NT2/D1 (cell line): Measurements from ENCODE around the gene SFXN3.

Experiments
- SUZ12 ChIP-seq: IDR thresholded peaks from 2 replicates; pipeline ENCODE4 v1.6.1; 2011; ENCODE audit not compliant: insufficient read length, insufficient read depth; ENCODE audit errors: extremely low read depth
- ZNF274 ChIP-seq: IDR thresholded peaks from 2 replicates; pipeline ENCODE4 v1.6.1; 2011; ENCODE audit warnings: mild to moderate bottlenecking, low read depth, low read length

GRCh38 chr10:101075775-101076174, 44.7 kb downstream of the SFXN3 start:
- no peak for TF ChIP-seq SUZ12
- TF ChIP-seq ZNF274, result no peak
